Pons (tissue), 1 donor: Measurements from ENCODE around the gene C5orf52.
"Not testable (repeated sequence)": the region's sequence is repeated elsewhere in the genome, so short reads cannot be mapped to it uniquely, and the experiment has no call there.

Source experiments
- DNase-seq: peaks from one replicate; pipeline ENCODE4 v3.0.0-alpha.2; 2016; ENCODE audit warnings: low spot score

C5orf52 gene

GRCh38 chr5:157726607-157727006, 55.3 kb downstream of the C5orf52 start:
- not testable (repeated sequence) for DNase-seq

GRCh38 chr5:157727858-157728257, 56.5 kb downstream of the C5orf52 start:
- DNase-seq: not testable (repeated sequence)
